GM12892 (cell line): Measurements from ENCODE around the gene STARD9.

ENCODE experiments used
- POLR2A ChIP-seq: IDR thresholded peaks from 2 replicates; pipeline ENCODE4 v1.6.1; 2011; ENCODE audit warnings: low read depth, low read length, control low read depth
- POLR2AphosphoS5 ChIP-seq: IDR thresholded peaks from 2 replicates; pipeline ENCODE4 v1.6.1; 2011; ENCODE audit warnings: low read depth, low read length, control low read depth

GRCh38 chr15:42584031-42584765 is 8.8 kb downstream of the STARD9 start:
- TF ChIP-seq POLR2A (no peak), POLR2AphosphoS5 (no peak)
